Gastrocnemius medialis (tissue), 4 donors: Measurements from ENCODE around the gene MKNK2. TPM values are rescaled to one million over a fixed set of nuclear protein-coding genes. Genes with fewer than 3 reads are reported as not detected.

Experiments
- ATAC-seq, 2 donors: fragments of 150-250 bp; one replicate each; pipeline ENCODE4 v1.9.1; 2016
- DNase-seq, 2 donors: peaks; one replicate each; pipeline ENCODE4 v3.0.0-alpha.2; 2019
- H3K27ac ChIP-seq, 4 donors: fragments of 200-600 bp; sonication (generic); 1 replicate in 1 of 4; 2 replicates in 3 of 4; pipeline ENCODE4 v1.5.1; 2016 to 2018; ENCODE audit warnings: mild to moderate bottlenecking in 2 of 4, moderate library complexity in 1 of 4
- H3K27me3 ChIP-seq, 3 donors: fragments of 200-600 bp; sonication (generic) in 2 of 3; 1 replicate in 1 of 3; 2 replicates in 2 of 3; pipeline versions ENCODE4 v1.5.1 to v1.6.0; 2016 to 2019; ENCODE audit warnings: mild to moderate bottlenecking in 1 of 3, moderate library complexity in 1 of 3
- H3K36me3 ChIP-seq, 2 donors: fragments of 200-600 bp; sonication (generic) in 1 of 2; one replicate each; pipeline ENCODE4 v1.5.1; 2017 to 2018
- H3K4me1 ChIP-seq, 2 donors: fragments of 200-600 bp; sonication (generic) in 1 of 2; one replicate each; pipeline ENCODE4 v1.5.1; 2016 to 2017; ENCODE audit warnings: mild to moderate bottlenecking in 2 of 2
- H3K4me3 ChIP-seq, 4 donors: fragments of 200-600 bp; sonication (generic) in 3 of 4; 1 replicate in 1 of 4; 2 replicates in 3 of 4; pipeline ENCODE4 v1.5.1; 2016 to 2019; ENCODE audit warnings: mild to moderate bottlenecking in 2 of 4
- H3K9me3 ChIP-seq, 3 donors: fragments of 200-600 bp; sonication (generic) in 2 of 3; 1 replicate in 1 of 3; 2 replicates in 2 of 3; pipeline ENCODE4 v1.5.1; 2016 to 2019
- CTCF ChIP-seq, 5 experiments: fragments of 450-650 bp in 3 of 5; fragments of 200-600 bp in 2 of 5; sonication (generic) in 2 of 5; IDR thresholded peaks in 4 of 5; conservative IDR thresholded peaks in 1 of 5; 1 replicate in 4 of 5; 2 replicates in 1 of 5; pipeline ENCODE4 v1.5.1; 2016 to 2019; ENCODE audit warnings: antibody characterized with exemption in 5 of 5, mild to moderate bottlenecking in 3 of 5, moderate library complexity in 3 of 5
- POLR2A ChIP-seq, 2 donors: fragments of 450-650 bp; IDR thresholded peaks; one replicate each; pipeline ENCODE4 v1.6.1; 2017; ENCODE audit warnings: antibody characterized with exemption in 2 of 2, mild to moderate bottlenecking in 2 of 2, moderate library complexity in 2 of 2
- in situ Hi-C, 4 donors: fragments of 200-750 bp; cut with MboI; loops; one replicate each; pipeline versions ENCODE4 v1.15.0 to v1.8.0; 2017; ENCODE audit warnings: low sequenced_read_pairs in 4 of 4
- intact Hi-C: fragments of 100-400 bp; cut with DNase I; formaldehyde crosslinking; loops from one replicate; pipeline ENCODE4 v1.15.1; 2023; ENCODE audit warnings: low total_unique reads
- total RNA-seq, 4 donors: library from RNA; depleted of rRNA; stranded (reverse); fragments of >200 nt; gene quantifications; one replicate each; pipeline versions ENCODE4 v1.1.0 to v1.2.3, GENCODE V29; 2016

Gene MKNK2
- total RNA-seq, 4 donors from 2014 or later: 1,858 to 2,149 (median 1,965) TPM

DNA sequence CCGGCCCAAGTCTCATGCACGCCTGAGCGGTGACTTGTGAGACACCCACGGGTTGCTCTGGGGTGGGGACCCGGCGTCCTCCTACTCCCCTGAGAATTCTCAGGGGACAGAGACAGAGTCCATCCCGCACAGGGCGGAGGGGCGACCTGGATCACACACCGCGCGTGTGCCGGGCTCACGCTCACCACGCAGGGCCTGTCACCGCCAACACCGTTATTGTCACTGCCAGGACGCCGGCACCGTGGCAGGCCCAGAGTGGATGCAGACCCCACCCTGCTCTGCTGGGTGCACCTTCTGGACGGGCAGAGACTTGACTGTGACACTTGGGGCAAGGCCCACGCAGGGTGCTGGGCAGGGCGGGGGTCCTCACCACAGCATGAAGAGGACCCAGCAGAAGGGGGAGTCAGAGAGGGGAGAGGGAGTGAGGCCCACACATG is 28.8 kb upstream of the MKNK2 start:
- no peak overlapping the region for H3K27ac ChIP-seq
- no peaks in the 10 kb centered on the region for H3K9me3 ChIP-seq
- peaks cover 0 to 38% of the 10 kb centered on the region in 2 donors for H3K36me3 ChIP-seq
- H3K4me1 ChIP-seq: peaks cover 0 to 3% of the 10 kb centered on the region in 2 donors
- in situ Hi-C loops: loop anchor here in 1 of 4 donors (10.0 kb wide), 1 partner anchor 145 kb away; no protein-coding TSS in a partner anchor
- no peak for DNase-seq
- TF ChIP-seq POLR2A (IDR thresholded peaks at IDR 0.05): no peak
- no peak for TF ChIP-seq CTCF (IDR thresholded peaks at IDR 0.05 in 4 of 5, conservative IDR thresholded peaks at IDR 0.05 in 1 of 5)
- no peak for ATAC-seq
- intact Hi-C loops: no loop called here
- no peaks in the 10 kb centered on the region for H3K27me3 ChIP-seq
- no peak overlapping the region for H3K4me3 ChIP-seq

GRCh38 chr19:2079076-2079864 is 28.2 kb upstream of the MKNK2 start:
- Histone ChIP-seq H3K4me1 (peaks cover 0 to 3% of the 10 kb centered on the region in 2 donors), H3K36me3 (peaks cover 0 to 45% of the 10 kb centered on the region in 2 donors), H3K9me3 (no peaks in the 10 kb centered on the region), H3K27me3 (no peaks in the 10 kb centered on the region), H3K27ac (no peak overlapping the region), H3K4me3 (no peak overlapping the region)
- DNase-seq (no peak), ATAC-seq (no peak)
- in situ Hi-C loops (loop anchor here in 1 of 4 donors (10.0 kb wide), 1 partner anchor 144 kb away; no protein-coding TSS in a partner anchor), intact Hi-C loops (no loop called here)
- TF ChIP-seq CTCF (IDR thresholded peaks at IDR 0.05 in 4 of 5, conservative IDR thresholded peaks at IDR 0.05 in 1 of 5): no peak
- TF ChIP-seq POLR2A (IDR thresholded peaks at IDR 0.05): no peak

DNA sequence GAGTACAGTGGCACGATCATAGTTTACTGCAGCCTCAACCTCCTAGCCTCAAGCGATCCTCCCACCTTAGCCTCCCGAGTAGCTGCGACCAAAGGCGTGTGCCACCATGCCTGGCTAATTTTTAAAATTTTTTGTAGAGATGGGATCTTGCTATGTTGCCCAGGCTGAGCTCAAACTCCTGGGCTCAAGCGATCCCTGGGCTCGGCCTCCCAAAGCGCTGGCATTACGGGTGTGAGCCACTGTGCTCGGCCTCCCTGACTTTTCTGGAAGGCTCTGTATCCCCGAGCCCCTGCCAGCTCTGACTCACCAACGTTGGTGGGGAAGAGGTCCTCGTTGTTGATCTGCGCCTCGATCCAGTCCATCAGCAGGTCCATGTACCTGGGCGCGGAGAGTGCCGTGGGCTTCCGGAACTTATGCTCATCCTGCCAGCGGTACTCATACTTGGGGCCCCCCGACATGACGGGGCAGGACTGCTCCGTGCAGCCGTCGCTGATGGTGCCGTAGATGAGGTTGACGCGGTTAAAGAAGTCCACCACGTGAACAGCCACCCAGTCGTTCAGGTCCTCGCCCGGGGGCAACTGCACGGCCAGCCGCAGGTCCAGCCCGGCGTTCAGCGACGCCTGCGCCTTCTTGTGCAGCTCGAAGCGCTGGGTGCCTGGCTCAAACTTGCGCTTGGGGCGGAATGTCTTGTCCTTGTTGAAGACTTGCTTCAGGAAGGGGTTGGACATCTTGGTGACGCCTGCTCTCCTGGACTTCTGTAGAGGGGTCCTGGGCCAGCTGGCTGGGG is 27.0 kb upstream of the MKNK2 start:
- Histone ChIP-seq H3K4me3 (no peak overlapping the region), H3K9me3 (no peaks in the 10 kb centered on the region), H3K4me1 (no peaks in the 10 kb centered on the region), H3K27me3 (no peaks in the 10 kb centered on the region), H3K36me3 (peaks cover 0 to 57% of the 10 kb centered on the region in 2 donors), H3K27ac (no peak overlapping the region)
- ATAC-seq (no peak), DNase-seq (no peak)
- in situ Hi-C loops (loop anchor here in 1 of 4 donors (10.0 kb wide), 1 partner anchor 143 kb away; no protein-coding TSS in a partner anchor), intact Hi-C loops (no loop called here)
- TF ChIP-seq POLR2A (IDR thresholded peaks at IDR 0.05) (no peak), CTCF (IDR thresholded peaks at IDR 0.05 in 4 of 5, conservative IDR thresholded peaks at IDR 0.05 in 1 of 5) (no peak)

- no peaks in the 10 kb centered on the region for H3K4me1 ChIP-seq
- TF ChIP-seq CTCF (IDR thresholded peaks at IDR 0.05 in 4 of 5, conservative IDR thresholded peaks at IDR 0.05 in 1 of 5) (no peak), POLR2A (IDR thresholded peaks at IDR 0.05) (no peak)
- in situ Hi-C loops: loop anchor here in 1 of 4 donors (10.0 kb wide), 1 partner anchor 143 kb away; no protein-coding TSS in a partner anchor
- ATAC-seq: no peak
- H3K27ac ChIP-seq: no peak overlapping the region
- no peaks in the 10 kb centered on the region for H3K9me3 ChIP-seq
- H3K27me3 ChIP-seq: no peaks in the 10 kb centered on the region
- H3K36me3 ChIP-seq: peaks cover 0 to 63% of the 10 kb centered on the region in 2 donors
- intact Hi-C loops: no loop called here
- no peak overlapping the region for H3K4me3 ChIP-seq
- no peak for DNase-seq
Measured at GRCh38 chr19:2077398-2077797, 26.4 kb upstream of the MKNK2 start.
